NCI-H774 (cell line): ENCODE measurements around the gene LRP8.

Source experiments
- DNase-seq: peaks from one replicate; lab custom pipeline; 2025; lab: John Stamatoyannopoulos, UW

Gene LRP8

DNA sequence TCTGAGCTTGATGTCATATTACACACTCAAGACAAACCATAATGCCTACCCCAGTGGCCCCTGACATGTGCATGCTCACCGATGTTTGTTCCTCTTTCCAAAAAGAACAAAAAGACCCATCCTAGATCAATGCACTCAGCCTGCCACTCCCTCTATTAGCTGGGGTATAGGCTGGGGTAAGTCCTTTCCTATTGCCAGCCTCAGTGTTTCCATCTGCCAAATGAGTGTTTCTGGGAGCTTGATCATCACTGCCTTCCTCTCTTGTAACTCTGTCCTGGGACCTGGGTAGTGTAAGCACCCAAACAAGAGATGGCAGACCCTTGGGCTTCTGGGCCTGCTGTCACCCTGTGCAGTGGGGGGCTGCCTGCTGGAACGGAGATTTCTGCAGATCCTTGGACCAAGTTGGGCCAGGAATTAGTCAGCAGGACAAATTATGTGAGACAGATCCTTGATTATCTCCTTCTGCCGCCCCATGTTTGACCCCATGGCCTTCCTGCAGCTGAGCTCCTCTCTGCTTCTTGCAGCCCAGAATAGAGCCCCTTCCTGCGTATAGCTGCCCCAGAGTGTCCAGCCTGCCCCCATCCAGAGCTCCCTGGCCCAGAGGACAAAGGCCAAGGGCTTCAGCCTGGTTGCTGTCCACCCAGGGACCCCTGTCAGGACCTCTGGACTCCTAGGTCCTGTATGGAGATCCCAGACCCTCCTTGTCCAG, 31.5 kb upstream of the LRP8 start:
- no peak for DNase-seq

DNA sequence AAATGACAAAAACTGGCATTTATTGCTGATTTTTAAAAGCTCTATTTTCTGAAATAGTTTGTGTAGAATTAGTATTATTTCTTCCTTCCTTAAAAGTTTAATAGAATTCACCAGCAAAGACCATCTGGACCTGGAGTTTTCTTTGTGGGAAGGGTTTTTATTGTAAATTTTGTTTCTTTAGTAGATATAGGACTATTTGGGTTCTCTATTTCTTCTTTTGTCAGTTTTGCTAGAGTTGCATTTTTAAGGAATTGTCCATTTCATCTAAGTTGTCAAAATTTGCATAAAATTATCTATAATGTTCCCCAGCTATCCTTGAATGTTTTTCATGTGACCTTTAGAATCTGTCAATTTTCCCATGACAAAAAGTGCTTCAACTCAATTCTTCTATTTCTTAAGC, 28.8 kb upstream of the LRP8 start:
- DNase-seq, result no peak

DNA sequence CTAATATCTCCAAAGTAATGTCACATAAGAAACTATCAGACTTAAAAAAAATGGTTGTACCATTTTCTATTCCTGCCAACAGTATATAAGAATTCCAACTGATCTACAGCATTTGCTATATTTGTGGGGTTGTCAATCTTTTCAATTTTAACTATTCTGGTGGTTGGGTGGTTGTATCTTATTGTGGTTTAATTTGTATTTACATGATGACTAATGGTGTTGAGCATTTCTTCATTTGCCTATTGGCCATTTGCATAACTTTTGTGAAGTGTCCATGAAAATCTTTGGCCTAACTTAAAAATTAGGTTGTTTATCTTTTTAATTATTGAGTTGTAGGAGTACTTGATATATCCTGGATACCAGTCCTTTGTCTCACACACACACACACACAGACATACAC, 26.2 kb upstream of the LRP8 start:
- no peak for DNase-seq

DNA sequence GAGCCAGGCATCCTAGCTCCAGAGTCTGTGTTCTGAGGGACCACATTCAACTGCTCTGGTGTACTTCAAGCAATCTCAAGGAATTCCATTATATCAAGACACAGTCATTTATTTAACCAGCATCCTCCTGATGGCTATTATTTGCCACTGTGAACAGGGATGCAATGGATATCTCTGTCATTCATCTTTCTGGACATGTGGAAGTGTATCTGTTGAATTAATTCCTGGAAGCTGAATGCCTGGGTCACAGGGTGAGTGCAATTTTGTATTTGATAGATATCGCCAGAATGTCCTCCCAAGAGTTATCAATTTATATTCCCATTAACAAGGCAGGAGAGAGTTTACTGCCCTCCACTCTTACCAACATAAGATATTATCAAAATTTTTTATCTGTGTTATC, 24.7 kb upstream of the LRP8 start:
- DNase-seq, result no peak

DNA sequence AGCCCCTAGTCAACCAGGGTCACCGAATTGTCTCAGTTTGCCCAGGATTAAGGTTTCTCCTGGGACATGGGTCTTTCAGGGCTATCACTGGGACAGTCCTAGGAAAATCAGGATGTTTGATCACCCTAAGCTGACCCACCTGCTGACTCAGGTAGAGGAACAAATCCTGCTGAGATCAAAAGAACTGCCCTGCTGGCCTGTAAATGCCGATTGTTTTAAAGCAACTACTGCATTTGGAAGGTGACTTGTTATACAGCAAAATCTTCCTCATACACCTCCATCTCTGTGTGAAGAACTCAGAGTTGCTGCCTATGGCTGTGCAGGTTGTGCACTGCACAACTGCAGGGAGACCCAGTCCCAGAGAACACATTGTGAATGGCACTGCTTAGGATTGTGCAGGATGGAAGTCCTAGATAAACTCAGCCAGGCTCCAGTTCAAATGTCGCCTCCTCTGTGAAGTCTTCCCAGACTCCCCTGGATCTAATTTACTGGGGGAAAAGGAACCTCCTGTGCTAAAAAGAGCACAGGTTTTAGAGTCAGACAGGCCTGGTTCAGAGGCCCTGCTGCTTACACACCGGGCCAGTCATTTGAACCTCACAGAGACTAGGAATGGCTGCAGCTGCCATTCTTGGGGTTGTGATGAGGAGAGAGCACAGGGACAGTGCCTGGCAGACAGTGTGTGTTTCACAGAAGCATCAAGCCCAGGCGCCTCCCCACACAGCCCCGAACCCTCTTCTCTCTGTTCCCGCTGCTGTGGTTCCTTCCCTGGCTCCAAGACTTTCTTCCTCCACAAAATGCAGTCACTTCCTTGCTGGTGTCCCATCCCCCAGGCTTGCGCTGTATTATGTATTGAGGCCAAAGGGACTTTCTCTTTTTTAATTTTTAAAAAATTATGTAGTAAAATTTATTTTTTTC, 23.2 kb upstream of the LRP8 start:
- DNase-seq, result no peak

DNA sequence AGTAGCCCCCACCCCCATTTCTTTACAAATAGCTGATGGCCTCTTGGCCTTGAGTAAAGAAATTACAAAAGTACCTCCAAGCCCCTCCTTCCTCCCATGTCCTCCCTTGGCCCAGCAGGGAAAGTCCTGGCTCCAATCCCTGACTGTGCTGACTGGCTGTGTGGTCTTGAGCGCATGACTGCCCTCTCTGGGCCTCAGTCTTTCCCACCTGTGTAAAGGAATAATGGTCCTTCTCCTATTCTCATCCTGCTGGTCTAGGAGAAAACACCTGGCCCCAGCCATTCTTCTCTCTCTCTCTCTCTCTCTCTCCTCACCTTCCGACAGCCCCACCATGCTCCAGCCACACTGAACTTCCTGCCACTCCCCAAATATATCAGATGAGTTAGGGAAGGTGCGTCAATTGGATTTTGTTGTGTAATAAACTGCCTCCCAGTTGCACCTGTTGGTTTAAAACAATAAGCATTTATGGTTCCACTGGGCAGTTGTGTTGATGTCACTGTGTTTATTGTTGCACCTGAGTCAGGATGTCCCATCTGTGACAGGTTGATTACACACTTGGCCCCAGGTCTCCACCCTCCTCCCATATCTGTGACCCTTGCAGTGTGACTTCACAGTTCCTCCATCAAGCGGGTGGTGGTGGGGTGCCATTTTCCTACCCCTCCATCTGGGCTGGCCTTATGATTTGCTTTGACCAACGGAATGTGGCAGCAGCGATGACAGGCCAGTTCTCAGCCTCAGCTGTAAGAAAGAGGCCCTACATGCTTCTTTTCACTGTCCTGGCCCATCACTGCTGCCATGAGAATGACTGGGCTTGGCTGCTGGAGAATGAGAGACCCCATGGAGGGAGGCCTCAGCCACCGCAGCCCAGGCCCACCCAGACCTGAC, 22.3 kb upstream of the LRP8 start:
- no peak for DNase-seq

DNA sequence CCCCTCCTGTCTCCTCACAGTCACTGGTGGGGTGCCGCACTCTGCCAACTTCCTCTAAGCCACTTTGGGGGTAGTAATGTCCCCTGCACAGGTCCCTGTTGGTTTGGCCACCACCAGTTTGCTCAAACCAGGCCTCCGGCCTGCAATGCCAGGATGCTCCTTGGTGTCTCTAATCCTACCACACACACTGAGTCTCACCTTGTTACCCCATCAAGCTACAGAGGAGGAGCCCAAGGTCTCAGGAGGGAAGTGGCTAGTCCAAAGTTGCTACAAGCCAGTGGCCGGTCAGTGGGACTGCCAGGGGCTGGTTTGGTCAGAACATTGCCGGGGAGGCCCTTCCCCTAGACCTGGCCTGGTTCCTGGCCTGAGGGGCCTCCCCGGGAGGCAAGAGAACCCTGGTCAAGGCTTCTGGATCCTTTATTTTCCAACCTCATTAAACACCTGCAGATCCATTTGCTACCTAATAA, 21.5 kb upstream of the LRP8 start:
- no peak for DNase-seq

DNA sequence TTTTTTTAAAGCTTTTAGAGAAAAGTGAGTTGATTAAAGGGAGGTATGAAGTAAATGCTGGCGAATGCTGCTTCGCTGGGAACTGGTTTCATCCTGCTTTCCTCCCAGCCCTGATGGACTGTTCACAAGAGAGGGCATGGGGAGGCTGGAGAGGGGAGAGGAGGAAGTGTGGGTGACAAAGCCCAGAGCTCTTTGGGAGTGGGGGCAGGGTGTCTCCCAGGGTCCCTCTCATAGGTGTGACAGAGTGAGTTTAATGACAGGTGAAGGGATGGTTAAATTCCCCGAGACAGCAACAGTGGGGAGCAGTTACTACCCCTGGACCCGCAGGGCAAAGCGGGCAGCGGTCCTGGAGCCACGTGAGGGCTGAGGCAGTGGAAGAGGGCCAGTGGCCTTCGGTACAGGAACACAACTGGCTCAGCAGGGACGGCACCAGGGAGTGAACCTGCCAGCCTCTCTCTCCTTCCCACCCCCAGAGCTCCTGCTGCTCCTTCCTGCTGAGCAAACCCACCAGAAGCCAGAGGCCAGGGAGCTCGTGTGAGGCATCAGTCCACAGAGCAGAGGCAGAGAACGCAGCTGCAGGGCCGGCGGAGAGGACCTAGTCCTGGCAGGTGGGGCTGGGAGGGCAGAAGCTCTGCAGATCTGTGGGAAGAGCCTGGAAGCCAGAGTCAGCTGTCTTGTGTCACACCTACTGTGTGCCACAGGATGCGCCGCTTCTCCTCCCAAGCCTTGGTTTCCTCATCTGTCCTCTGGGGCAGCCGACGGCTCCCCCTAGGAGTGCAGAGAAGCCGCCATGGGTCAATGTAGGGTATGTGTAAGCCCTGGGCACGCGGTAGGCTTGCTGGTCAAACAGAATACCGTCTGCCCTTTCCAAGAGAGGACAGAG, 20.9 kb upstream of the LRP8 start:
- no peak for DNase-seq

DNA sequence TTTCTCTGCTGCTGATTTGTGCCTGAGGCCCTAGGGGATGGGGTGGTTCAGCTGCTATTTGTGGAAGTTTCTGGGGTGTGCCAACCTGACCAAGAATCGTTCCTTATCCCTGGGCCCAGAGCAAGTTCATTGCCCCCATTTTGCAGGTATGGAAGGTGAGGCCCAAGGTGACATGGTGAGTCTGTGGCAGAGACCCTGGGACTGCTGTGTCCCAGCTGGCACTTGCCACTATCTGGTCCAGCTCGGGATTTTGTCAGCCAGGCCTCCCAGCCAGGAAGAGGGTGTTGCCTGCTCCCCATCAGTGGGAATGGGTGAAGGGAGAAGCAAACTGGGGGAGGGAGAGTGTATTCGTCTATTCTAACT, 18.9 kb upstream of the LRP8 start:
- DNase-seq, result no peak

DNA sequence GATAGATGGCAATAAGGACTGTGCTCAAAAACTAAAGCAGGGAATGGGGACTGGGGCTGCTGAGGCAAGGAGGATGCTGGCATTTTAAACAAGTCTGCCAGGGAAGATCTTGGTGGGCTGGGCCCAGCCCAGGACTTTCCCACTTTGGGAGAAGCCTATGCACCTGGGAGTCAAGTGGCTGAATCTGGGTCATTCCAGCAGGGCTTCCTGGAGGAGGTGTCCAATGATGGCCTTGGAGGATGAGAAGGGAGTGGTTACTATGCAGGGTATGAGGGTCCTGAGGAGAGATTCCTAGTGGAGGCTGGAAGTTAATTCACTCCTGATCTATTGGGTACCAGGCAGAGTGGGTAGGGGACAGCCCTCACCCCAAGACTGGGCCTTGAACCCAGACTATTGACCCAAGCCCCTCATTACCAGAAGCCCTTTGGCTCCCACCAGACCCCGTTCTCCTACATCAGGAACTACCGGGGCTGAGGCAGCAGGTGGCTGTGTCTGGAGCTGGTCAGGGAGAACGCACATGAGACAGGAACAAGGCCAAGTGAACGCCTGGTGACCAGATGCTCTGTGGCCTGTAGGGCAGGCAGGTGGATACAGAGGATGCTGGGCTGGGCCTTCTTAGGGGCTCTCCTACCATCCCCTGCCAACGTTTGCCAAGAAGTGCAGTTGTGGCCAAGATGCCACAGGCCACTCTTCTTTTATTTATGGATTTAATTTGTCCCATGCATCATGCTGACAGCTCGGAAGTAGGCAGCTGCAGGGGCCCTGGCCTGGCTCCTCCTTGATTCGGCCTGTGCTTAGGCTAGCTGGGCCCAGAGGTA, 18.3 kb upstream of the LRP8 start:
- no peak for DNase-seq

DNA sequence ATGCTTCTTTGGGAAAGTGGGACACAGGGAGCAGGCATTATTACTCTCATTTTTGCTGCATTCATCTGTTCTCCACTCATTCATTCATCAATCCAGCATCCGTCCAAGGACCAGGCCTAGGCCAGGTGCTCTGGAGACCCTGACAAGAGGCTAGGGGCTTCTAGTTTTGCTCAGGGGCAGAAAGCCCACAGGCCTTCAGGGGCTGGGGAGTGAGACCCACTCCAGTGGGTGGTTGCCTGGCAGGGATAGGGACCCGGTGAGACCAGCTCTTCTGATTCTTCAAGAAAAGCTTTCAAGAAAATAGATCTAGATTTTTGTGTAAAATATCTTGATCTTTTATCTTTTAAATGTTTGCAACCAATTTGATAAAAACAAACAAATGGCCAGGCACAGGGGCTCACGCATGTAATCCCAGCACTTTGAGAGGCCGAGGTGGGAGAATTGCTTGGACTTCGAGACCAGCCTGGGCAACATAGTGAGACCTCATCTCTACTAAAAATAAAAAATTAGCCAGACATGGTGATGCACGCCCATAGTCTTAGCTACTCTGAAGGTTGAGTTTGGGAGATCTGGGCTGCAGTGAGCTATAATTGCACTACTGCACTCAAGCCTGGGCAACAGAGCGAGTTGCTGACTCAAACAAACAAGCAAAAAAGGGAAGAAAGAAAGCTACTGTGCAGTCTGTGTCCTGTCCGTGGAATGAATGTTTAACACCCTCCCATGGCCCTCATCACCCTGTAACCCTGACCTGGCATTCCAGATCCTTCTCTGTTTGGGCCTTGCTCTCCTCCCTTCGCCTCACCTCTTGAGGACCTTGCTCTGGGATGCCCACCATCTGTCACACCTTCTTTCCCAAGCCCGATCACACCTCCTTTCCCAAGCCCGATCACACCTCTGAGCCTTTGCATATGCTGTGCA, 17.3 kb upstream of the LRP8 start:
- no peak for DNase-seq

DNA sequence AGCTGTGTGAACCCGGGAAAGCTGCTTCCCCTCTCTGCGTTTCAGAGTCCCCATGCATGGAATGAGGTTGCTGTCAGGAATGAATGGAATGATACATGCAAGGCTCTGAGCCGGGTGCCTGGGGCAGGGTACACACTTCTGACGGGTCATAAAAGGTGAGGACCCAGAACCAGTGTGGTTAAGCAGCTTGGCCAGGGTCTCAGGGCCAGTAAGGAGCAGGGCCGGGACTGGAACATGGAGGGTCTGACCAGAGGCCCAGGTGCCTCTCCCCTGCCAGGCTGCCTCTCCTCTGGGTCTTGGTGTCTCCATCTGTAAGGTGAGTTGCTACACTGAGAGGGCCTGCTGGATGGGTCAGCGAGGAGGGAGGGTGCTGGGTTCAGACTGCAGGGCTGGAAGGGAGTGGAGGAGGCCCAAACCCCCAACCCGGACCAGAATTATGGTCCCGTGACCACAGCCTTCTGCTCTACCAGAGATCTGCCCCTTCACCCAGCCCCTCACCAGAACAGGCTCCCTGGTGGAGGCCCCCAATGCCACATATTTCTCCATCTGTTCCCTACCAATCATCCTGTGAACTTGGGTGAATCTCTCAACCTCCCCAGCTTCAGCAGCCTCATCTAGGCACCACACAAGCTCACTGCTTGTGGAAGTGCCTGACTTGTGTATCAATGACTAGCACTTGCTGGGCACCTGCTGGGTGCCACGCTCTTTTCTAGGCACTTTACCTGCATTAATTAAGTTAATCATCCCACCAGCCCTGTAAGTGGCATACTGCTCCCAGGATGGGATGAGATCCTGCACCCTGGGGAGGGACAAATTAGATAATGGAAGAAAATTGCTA, 16.2 kb upstream of the LRP8 start:
- DNase-seq, result no peak

DNA sequence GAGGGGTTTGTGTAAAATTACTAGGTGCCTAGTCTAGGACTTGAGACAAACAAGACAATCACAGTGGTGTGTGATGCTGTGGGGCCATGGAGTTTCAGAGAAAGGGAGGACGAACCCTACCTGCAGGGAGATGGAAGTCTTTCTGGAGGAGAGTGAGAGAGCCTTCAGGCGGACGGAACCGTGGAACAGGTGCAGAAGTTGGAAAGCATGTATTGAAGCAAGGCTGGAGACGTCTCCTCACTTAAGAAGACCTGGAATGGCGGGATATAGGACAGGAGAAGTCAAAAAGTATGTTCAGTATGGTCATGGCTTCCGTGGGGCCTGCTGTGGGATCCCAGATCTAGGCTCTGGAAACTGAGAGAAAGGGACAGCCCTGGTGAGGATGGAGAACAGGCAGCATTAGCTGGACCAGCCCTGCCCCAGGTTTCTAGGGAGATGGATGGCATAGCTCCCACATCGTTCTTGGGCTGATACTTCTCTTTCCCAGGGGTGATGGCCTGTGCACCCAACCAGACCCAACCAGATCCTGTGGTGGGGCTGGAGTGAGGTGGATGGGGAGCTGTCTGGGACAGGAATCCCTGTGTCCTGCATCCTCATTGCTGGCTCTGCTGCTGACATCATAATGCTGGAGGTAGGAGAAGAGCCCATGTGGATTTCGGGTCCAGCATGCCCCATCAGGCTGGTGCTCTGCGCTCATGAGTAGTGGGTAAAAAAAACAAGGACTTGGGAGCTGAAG, 15.0 kb upstream of the LRP8 start:
- DNase-seq, result no peak

DNA sequence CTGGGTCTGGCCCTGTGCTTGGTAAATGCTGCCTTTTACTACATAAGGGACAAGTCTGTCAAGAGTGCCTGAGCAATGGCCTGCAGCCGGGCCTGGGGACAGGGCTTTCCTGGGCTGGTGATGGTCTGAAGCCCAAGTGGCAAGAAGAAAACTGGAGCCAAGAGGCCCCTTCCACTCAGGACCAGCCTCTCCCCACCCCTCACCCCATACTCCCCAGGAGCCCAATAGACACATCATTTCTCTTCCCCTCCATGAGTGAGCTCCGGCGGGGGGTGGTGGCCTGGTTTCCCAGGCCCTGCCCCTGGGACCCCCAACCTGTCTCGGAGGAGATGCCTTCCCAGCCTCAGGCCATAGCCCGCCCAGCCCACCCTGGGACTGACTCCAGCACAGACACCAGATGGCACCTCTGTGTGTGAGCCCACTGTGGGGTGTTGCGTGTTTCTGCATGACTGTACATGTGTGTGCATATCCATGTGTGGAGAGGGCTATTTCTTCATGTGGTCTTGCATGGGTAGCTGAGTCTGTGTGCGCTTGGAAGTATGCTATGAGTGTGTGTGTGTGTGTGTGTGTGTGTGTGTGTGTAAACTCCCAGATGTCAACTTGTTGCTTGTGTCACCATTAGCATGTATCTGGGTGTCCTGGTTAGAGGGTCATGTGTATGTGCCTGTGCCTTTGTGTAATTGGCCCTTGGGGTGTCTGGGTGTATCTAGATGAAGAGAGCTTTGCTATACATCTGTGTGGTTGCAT, 14.3 kb upstream of the LRP8 start:
- no peak for DNase-seq

DNA sequence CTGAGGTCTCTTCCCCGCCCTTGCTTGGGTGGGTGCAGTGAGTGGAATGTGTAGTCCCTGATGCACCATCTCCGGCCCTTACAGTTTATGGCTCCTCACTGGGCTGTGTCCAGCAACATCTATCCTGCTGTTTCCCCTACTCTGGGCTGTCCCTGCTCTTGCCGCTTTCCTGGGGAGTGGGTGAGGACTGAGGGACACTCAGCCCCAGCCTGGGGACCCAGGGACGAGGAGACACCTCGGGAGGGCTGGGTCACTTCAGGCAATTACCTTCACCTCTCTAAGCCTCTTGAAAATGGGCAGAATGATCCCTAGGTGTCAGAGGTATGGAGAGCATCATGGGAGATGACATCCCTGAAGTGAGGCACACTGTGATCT, 13.6 kb upstream of the LRP8 start:
- no peak for DNase-seq

DNA sequence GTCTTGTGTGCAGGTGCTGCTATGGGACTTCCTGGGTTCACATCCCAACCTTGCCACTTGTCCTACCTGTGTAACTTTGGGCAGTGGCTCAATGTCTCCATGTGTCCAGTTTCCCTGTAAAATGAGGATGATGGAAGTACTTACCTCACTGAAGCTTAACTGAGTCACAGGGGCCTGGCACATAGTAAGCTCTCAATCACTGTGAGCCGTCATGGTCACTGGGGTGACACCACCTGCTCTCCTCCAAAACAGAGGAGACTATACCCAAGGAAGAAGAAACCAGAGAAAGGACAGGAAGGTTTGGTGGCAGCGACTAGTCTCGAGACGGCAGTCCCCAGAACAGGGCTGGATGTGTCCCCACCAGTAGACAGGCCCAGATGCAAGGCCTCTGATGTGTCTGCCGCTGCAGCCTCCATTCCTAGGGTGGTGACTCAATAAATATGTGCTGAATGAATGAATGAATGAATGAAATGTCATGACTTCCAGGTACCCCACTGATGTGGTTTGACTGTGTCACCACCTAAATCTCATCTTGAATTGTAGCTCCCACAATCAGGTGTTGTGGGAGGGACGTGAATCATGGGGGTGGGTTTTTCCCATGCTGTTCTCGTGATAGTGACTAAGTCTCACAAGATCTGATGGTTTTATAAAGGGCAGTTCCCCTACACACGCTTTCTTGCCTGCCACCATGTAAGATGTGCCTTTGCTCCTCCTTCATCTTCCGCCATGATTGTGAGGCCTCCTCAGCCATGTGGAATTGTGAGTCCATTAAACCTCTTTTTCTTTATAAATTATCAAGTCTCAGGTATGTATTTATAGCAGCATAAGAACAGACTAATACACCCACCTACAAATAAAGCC, 13.0 kb upstream of the LRP8 start:
- no peak for DNase-seq
